Body of pancreas (tissue), 4 donors: ENCODE results near the gene RNF213.

Experiments
- POLR2A ChIP-seq, 3 donors: fragments of 450-650 bp; IDR thresholded peaks; one replicate each; pipeline ENCODE4 v1.6.1; 2016; ENCODE audit warnings: antibody characterized with exemption in 3 of 3, mild to moderate bottlenecking in 2 of 3
- TF ChIP-seq, protein P1 (sequence below), 7 experiments: fragments of 450-650 bp in 4 of 7; fragments of 200-600 bp in 3 of 7; sonication (generic) in 3 of 7; IDR thresholded peaks; one replicate each; pipeline ENCODE4 v1.5.1; 2016 to 2019; ENCODE audit warnings: antibody characterized with exemption in 7 of 7

- TF ChIP-seq, protein P1, sequence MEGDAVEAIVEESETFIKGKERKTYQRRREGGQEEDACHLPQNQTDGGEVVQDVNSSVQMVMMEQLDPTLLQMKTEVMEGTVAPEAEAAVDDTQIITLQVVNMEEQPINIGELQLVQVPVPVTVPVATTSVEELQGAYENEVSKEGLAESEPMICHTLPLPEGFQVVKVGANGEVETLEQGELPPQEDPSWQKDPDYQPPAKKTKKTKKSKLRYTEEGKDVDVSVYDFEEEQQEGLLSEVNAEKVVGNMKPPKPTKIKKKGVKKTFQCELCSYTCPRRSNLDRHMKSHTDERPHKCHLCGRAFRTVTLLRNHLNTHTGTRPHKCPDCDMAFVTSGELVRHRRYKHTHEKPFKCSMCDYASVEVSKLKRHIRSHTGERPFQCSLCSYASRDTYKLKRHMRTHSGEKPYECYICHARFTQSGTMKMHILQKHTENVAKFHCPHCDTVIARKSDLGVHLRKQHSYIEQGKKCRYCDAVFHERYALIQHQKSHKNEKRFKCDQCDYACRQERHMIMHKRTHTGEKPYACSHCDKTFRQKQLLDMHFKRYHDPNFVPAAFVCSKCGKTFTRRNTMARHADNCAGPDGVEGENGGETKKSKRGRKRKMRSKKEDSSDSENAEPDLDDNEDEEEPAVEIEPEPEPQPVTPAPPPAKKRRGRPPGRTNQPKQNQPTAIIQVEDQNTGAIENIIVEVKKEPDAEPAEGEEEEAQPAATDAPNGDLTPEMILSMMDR (IDR thresholded peaks at IDR 0.05) = no peak
- TF ChIP-seq POLR2A (IDR thresholded peaks at IDR 0.05) = no peak
Measured at GRCh38 chr17:80372456-80372855, 111.8 kb downstream of the RNF213 start.
